PC-9 (cell line): Measurements from ENCODE around the gene PSMD14.

ENCODE experiments used
- EZH2 ChIP-seq: fragments of 200-600 bp; sonication (generic); IDR thresholded peaks from 2 replicates; pipeline ENCODE4 v1.8.0; 2017; ENCODE audit warnings: antibody characterized with exemption, low read depth
- TF ChIP-seq, protein P1 (sequence below): fragments of 200-600 bp; sonication (generic); conservative IDR thresholded peaks from 2 replicates; pipeline ENCODE4 v1.6.1; 2017; ENCODE audit warnings: mixed run types, antibody characterized with exemption, mild to moderate bottlenecking, moderate library complexity

DNA sequence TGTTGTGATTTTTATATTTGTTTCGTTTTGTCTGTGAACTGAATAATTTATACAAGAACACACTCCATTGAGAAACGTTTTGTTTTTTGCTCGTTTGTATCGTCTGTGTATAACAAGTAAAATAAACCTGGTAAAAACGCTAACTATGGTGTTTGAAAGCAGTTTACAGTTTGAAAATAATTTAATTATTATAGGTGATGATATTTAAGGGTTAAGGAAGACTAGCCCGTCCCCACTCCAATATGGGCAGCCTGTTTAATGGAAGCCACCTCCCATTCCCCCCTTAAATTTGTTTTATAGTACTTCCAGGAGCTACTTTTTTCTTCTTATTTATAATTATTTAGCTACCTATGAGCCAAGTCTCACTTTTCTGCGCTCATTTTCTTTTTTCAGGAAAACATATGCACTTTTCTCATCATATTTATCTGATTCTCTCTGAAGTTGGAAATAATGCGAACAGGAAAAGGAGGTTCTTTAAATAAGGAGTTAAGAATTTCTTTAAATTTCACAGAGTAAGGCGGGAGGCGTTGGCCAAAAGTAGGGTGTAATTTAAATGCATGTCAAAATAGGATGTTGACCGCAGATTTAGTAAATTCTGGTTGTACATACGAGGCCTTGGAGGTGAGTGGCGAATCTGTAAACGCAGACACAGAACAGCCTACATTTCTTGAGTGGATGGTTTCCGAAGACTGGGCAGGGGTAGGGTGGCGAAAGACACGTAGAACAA, 117.7 kb downstream of the PSMD14 start:
- TF ChIP-seq, protein P1, sequence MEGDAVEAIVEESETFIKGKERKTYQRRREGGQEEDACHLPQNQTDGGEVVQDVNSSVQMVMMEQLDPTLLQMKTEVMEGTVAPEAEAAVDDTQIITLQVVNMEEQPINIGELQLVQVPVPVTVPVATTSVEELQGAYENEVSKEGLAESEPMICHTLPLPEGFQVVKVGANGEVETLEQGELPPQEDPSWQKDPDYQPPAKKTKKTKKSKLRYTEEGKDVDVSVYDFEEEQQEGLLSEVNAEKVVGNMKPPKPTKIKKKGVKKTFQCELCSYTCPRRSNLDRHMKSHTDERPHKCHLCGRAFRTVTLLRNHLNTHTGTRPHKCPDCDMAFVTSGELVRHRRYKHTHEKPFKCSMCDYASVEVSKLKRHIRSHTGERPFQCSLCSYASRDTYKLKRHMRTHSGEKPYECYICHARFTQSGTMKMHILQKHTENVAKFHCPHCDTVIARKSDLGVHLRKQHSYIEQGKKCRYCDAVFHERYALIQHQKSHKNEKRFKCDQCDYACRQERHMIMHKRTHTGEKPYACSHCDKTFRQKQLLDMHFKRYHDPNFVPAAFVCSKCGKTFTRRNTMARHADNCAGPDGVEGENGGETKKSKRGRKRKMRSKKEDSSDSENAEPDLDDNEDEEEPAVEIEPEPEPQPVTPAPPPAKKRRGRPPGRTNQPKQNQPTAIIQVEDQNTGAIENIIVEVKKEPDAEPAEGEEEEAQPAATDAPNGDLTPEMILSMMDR, result no peak
- no peak for TF ChIP-seq EZH2
